HepG2 (cell line): ENCODE measurements around the gene ZNF582. TPM values are rescaled to one million over a fixed set of nuclear protein-coding genes. Genes with fewer than 3 reads are reported as not detected.

ENCODE experiments used
- ARID3A ChIP-seq: IDR thresholded peaks from 2 replicates; pipeline ENCODE4 v1.6.1; 2012; ENCODE audit warnings: low read depth, low read length, improper control_type of control experiment
- ARNT2 ChIP-seq: sonication (generic); formaldehyde crosslinking; IDR thresholded peaks from 2 replicates; pipeline ENCODE4 v1.8.0; 2022; ENCODE audit warnings: mild to moderate bottlenecking, low read depth, missing genetic modification reagents, moderate library complexity
- GATAD1 ChIP-seq: IDR thresholded peaks from 2 replicates; pipeline ENCODE4 v1.6.1; 2016; ENCODE audit warnings: missing genetic modification reagents, missing compliant biosample characterization
- HNF4G ChIP-seq, 2 experiments: sonication (generic) in 1 of 2; formaldehyde crosslinking in 1 of 2; IDR thresholded peaks; 2 replicates each; pipeline versions ENCODE4 v1.4.0 to v1.6.1; 2011 to 2020; ENCODE audit warnings: borderline replicate concordance in 2 of 2, low read depth in 2 of 2, mild to moderate bottlenecking in 2 of 2, low read length in 1 of 2, missing genetic modification reagents in 1 of 2, moderate library complexity in 1 of 2
- HNRNPLL ChIP-seq: fragments of 200-400 bp; formaldehyde crosslinking; IDR thresholded peaks from 2 replicates; pipeline ENCODE4 v1.6.1; 2017; ENCODE audit warnings: mild to moderate bottlenecking, low read depth, low read length; ENCODE audit not compliant: poor library complexity, severe bottlenecking
- KDM5A ChIP-seq: fragments of 200-600 bp; sonication (generic); IDR thresholded peaks from 2 replicates; pipeline ENCODE4 v1.7.0; 2018; ENCODE audit warnings: antibody characterized with exemption, mild to moderate bottlenecking, low read length, borderline replicate concordance
- TFDP2 ChIP-seq: sonication (generic); formaldehyde crosslinking; IDR thresholded peaks from 2 replicates; pipeline ENCODE4 v1.4.0; 2020; ENCODE audit warnings: missing genetic modification reagents
- ZBTB21 ChIP-seq: sonication (generic); formaldehyde crosslinking; IDR thresholded peaks from 2 replicates; pipeline ENCODE4 v1.4.0; 2020; ENCODE audit warnings: missing genetic modification reagents
- ZFP62 ChIP-seq: sonication (generic); formaldehyde crosslinking; IDR thresholded peaks from 2 replicates; pipeline ENCODE4 v1.4.0; 2020; ENCODE audit warnings: missing genetic modification reagents
- ZNF33A ChIP-seq: sonication (generic); formaldehyde crosslinking; IDR thresholded peaks from 2 replicates; pipeline ENCODE4 v1.5.1; 2020; ENCODE audit warnings: missing genetic modification reagents, mild to moderate bottlenecking, moderate library complexity, borderline replicate concordance
- ZNF441 ChIP-seq: sonication (generic); formaldehyde crosslinking; IDR thresholded peaks from 2 replicates; pipeline ENCODE4 v1.7.0; 2021; ENCODE audit warnings: missing genetic modification reagents, borderline replicate concordance
- ZNF562 ChIP-seq: sonication (generic); formaldehyde crosslinking; IDR thresholded peaks from 2 replicates; pipeline ENCODE4 v1.8.0; 2022; ENCODE audit warnings: missing genetic modification reagents, borderline replicate concordance
- ZNF646 ChIP-seq: sonication (generic); formaldehyde crosslinking; IDR thresholded peaks from 2 replicates; pipeline ENCODE4 v1.9.0; 2021; ENCODE audit warnings: mild to moderate bottlenecking, missing genetic modification reagents
- ZNF691 ChIP-seq: sonication (generic); formaldehyde crosslinking; IDR thresholded peaks from 2 replicates; pipeline ENCODE4 v1.4.0; 2020; ENCODE audit warnings: missing genetic modification reagents, low read depth, mild to moderate bottlenecking, borderline replicate concordance
- ZNF781 ChIP-seq: sonication (generic); formaldehyde crosslinking; IDR thresholded peaks from 2 replicates; pipeline ENCODE4 v1.5.1; 2020; ENCODE audit warnings: borderline replicate concordance, mild to moderate bottlenecking, missing genetic modification reagents; ENCODE audit errors: not compliant biosample characterization
- ZNF839 ChIP-seq: sonication (generic); formaldehyde crosslinking; IDR thresholded peaks from 2 replicates; pipeline ENCODE4 v1.4.0; 2020; ENCODE audit warnings: missing genetic modification reagents, mild to moderate bottlenecking, borderline replicate concordance
- ZNF891 ChIP-seq: sonication (generic); formaldehyde crosslinking; IDR thresholded peaks from 2 replicates; pipeline ENCODE4 v1.5.0; 2020; ENCODE audit warnings: mild to moderate bottlenecking, missing genetic modification reagents
- polyA plus RNA-seq, 8 experiments: library from polyadenylated mRNA; depleted of rRNA in 3 of 8; stranded (reverse) in 7 of 8; unstranded in 1 of 8; fragments of >200 nt; fragmentation: Illumina TruSeq in 4 of 8; extraction: Trizol in 4 of 8; gene quantifications; 2 replicates each; pipeline versions ENCODE4 v1.2.1 to v1.2.3, GENCODE V29; 2011 to 2016; ENCODE audit warnings: low read depth in 4 of 8, missing spikeins in 1 of 8, mixed read lengths in 1 of 8; ENCODE audit not compliant: insufficient read depth in 1 of 8
- total RNA-seq, 5 experiments: library from RNA; depleted of rRNA; stranded (reverse); fragments of >200 nt; fragmentation: Illumina TruSeq; extraction: Trizol; gene quantifications; 2 replicates each; pipeline ENCODE4 v1.2.3, GENCODE V29; 2016; ENCODE audit warnings: low read depth in 1 of 5

ZNF582 gene
- total and polyA plus RNA-seq, 2 of the 13 experiments (the other 11 are each of a cell fraction or from before 2014, with no cell fraction given): 0.83 to 1.6 TPM

GRCh38 chr19:56367829-56368711 lies 25.3 kb downstream of the ZNF582 start (continued):
- TF ChIP-seq ZNF839 (CRISPR knock-in tag): no peak
- TF ChIP-seq ZBTB21 (CRISPR knock-in tag): no peak
- TF ChIP-seq ZNF691 (CRISPR knock-in tag): no peak
- TF ChIP-seq ZNF33A (CRISPR knock-in tag): no peak
- TF ChIP-seq HNF4G (IDR thresholded peaks at IDR 0.05; ENCODE audit: borderline replicate concordance, low read depth, low read length): no peak
- no peak for TF ChIP-seq HNF4G (CRISPR knock-in tag; IDR thresholded peaks at IDR 0.05; ENCODE audit: borderline replicate concordance, low read depth)
- TF ChIP-seq ZFP62 (CRISPR knock-in tag): no peak
- no peak for TF ChIP-seq KDM5A
- no peak for TF ChIP-seq ARID3A
- peak; percentile 58; the same call in 1 of the 2 replicates for TF ChIP-seq ZNF891 (CRISPR knock-in tag)
- no peak for TF ChIP-seq ZNF646 (CRISPR knock-in tag)
- TF ChIP-seq ARNT2 (CRISPR knock-in tag): peak; percentile 74
- TF ChIP-seq ZNF441: peak; percentile 62
- TF ChIP-seq TFDP2 (CRISPR knock-in tag): peak; percentile 78
- TF ChIP-seq HNRNPLL: peak; percentile 84
- peak; percentile 52 for TF ChIP-seq ZNF781 (CRISPR knock-in tag)
- peak; percentile 71 for TF ChIP-seq GATAD1 (CRISPR knock-in tag)
- no peak for TF ChIP-seq ZNF562 (CRISPR knock-in tag)
